ENCODE data around the gene PLXDC2.

Gene PLXDC2

DNA sequence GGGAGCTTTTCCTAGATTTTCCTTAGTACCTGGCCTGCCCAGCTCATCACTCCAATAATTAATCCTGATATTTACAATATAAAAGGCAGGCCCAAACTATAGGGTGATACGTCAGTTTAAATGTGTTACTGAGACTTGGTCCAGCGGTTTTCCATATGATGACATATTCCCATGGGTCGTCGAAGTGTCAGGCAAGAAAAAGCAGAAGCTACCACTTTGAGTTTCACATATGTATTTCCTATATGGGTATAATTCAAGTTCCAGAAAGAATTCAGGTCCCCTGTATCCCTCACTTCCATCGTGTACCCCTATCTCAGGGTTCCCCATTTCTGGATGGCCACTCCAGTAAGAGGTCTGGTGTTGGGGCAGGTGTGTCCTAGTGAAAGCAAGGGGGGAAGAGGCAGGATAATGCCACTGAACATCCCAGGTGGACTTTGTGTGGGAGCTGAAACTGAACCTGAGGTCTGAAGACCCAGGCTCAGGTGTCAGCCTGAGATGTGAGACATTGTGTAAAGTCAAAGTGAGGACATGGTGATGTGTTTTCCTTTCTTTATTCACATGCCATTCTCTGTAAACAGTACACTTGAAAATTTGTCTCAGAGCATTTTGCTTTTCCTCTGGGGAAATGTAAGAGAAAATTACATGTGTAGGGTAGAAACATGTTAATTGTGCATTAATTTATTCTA is 167.8 kb downstream of the PLXDC2 start:
- Histone ChIP-seq H3K9me3 (ENCODE audit: severe bottlenecking) (no peaks in the 10 kb centered on the region), H3K27ac (ENCODE audit: poor library complexity, severe bottlenecking) (no peak overlapping the region), H3K36me3 (ENCODE audit: low read depth) (no peaks in the 10 kb centered on the region), H3K4me1 (ENCODE audit: insufficient read depth, poor library complexity, severe bottlenecking) (no peaks in the 10 kb centered on the region), H3K27me3 (ENCODE audit: insufficient read depth, poor library complexity, severe bottlenecking) (no peaks in the 10 kb centered on the region), H3K4me3 (ENCODE audit: severe bottlenecking) (no peak overlapping the region)
- no peak for DNase-seq (ENCODE audit: low spot score)
- TF ChIP-seq, protein P1, sequence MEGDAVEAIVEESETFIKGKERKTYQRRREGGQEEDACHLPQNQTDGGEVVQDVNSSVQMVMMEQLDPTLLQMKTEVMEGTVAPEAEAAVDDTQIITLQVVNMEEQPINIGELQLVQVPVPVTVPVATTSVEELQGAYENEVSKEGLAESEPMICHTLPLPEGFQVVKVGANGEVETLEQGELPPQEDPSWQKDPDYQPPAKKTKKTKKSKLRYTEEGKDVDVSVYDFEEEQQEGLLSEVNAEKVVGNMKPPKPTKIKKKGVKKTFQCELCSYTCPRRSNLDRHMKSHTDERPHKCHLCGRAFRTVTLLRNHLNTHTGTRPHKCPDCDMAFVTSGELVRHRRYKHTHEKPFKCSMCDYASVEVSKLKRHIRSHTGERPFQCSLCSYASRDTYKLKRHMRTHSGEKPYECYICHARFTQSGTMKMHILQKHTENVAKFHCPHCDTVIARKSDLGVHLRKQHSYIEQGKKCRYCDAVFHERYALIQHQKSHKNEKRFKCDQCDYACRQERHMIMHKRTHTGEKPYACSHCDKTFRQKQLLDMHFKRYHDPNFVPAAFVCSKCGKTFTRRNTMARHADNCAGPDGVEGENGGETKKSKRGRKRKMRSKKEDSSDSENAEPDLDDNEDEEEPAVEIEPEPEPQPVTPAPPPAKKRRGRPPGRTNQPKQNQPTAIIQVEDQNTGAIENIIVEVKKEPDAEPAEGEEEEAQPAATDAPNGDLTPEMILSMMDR (IDR thresholded peaks at IDR 0.05; ENCODE audit: poor library complexity, severe bottlenecking), result no peak
- no peak for ATAC-seq (ENCODE audit: low read depth)

DNA sequence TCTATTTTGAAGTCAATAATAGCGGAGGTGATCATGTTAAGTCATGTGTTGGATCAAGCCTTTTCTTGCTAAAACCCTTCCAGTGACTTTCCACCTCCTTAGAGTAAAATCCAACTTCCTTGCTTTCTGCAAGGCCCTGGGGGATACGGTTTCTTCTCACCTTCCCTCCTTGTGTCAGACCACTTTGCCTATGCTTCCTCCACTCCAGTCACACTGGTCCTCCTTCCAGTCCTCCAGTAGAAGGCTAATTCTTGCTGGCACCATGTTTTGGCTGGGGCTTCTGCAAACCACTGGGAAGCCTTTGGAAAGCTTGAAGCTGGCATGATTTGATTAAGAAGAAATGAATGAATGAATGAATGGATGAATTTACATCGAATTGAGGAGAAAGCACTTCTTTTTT is 169.5 kb downstream of the PLXDC2 start:
- DNase-seq (ENCODE audit: low spot score), result no peak
- TF ChIP-seq, protein P1 (IDR thresholded peaks at IDR 0.05; ENCODE audit: poor library complexity, severe bottlenecking), result no peak
- Histone ChIP-seq H3K27ac (ENCODE audit: poor library complexity, severe bottlenecking) (no peak overlapping the region), H3K4me1 (ENCODE audit: insufficient read depth, poor library complexity, severe bottlenecking) (no peaks in the 10 kb centered on the region), H3K4me3 (ENCODE audit: severe bottlenecking) (no peak overlapping the region), H3K27me3 (ENCODE audit: insufficient read depth, poor library complexity, severe bottlenecking) (no peaks in the 10 kb centered on the region), H3K9me3 (ENCODE audit: severe bottlenecking) (no peaks in the 10 kb centered on the region), H3K36me3 (ENCODE audit: low read depth) (no peaks in the 10 kb centered on the region)
- ATAC-seq (ENCODE audit: low read depth), result no peak

DNA sequence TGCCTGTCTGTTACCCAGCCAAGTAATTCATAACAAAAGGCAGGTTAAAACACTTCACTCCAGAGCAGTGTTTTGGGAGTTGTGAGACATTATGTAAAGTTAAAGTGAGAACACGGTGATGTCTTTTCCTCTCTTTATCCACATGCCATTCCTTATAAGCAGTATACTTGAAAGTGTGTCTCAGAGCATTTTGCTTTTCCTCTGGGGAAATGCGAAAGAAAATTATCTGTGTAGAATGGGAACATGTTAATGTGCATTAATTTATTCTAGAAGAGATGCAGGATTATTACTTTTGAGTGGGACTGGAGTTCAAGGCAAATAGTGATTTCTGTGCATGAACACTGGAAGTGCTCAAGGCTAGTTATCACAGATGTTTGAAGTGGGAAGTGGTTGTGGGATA is 170.4 kb downstream of the PLXDC2 start:
- no peak for ATAC-seq (ENCODE audit: low read depth)
- Histone ChIP-seq H3K27ac (ENCODE audit: poor library complexity, severe bottlenecking) (no peak overlapping the region), H3K4me1 (ENCODE audit: insufficient read depth, poor library complexity, severe bottlenecking) (no peaks in the 10 kb centered on the region), H3K27me3 (ENCODE audit: insufficient read depth, poor library complexity, severe bottlenecking) (no peaks in the 10 kb centered on the region), H3K36me3 (ENCODE audit: low read depth) (no peaks in the 10 kb centered on the region), H3K4me3 (ENCODE audit: severe bottlenecking) (no peak overlapping the region), H3K9me3 (ENCODE audit: severe bottlenecking) (no peaks in the 10 kb centered on the region)
- DNase-seq (ENCODE audit: low spot score), result no peak
- TF ChIP-seq, protein P1 (IDR thresholded peaks at IDR 0.05; ENCODE audit: poor library complexity, severe bottlenecking), result no peak

DNA sequence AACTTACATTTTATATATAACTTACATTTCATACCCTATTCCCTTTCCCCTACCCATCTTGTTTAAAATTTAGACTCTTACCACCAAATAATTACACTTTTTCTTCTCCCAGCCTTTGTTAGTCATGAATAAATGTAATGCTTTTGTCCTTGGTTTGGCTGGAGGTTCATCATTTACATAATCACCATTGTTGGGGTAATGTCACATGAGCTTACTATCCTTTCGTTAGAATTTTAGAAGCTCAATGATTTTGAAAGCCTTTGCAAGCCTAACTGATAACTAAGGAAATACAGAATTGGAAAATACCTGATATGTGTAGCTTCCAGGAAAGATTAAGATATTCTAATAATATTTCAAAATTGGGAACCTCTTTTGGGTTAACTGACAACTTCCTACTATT is 171.7 kb downstream of the PLXDC2 start:
- Histone ChIP-seq H3K4me3 (ENCODE audit: severe bottlenecking) (no peak overlapping the region), H3K9me3 (ENCODE audit: severe bottlenecking) (no peaks in the 10 kb centered on the region), H3K27ac (ENCODE audit: poor library complexity, severe bottlenecking) (no peak overlapping the region), H3K27me3 (ENCODE audit: insufficient read depth, poor library complexity, severe bottlenecking) (no peaks in the 10 kb centered on the region), H3K36me3 (ENCODE audit: low read depth) (no peaks in the 10 kb centered on the region), H3K4me1 (ENCODE audit: insufficient read depth, poor library complexity, severe bottlenecking) (no peaks in the 10 kb centered on the region)
- DNase-seq (ENCODE audit: low spot score) (no peak), ATAC-seq (ENCODE audit: low read depth) (no peak)
- TF ChIP-seq, protein P1 (IDR thresholded peaks at IDR 0.05; ENCODE audit: poor library complexity, severe bottlenecking), result no peak

DNA sequence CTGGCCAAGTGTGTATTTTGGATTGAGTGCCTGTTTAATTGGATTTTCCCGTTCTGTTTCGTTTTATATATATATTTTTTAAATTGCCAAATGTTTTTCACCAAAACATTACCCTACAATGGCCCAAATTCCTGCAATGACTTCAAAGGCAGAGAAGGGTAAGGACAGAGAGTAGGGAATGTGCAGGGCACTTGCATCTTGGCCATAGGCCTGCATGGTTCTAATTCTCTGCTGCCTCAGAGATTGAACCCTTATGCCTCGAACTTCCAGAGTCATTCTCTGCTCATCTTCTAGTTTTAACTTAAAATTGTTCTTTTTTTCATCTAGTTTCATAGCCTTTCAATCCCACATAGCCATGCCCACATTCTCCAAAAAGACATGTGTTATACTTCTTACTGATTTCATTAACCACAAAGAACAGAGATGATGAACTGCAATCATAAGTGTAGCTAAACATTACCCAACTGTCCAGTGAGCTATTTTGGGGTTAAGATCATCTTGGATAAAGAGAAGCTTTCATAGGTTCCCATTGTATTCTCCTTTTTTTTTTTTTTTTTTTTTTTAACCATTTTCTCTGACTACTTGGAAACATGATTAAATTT is 177.6 kb downstream of the PLXDC2 start:
- H3K4me1 ChIP-seq (ENCODE audit: insufficient read depth, poor library complexity, severe bottlenecking), result no peaks in the 10 kb centered on the region
- H3K27ac ChIP-seq (ENCODE audit: poor library complexity, severe bottlenecking), result no peak overlapping the region
- H3K4me3 ChIP-seq (ENCODE audit: severe bottlenecking), result no peak overlapping the region
- ATAC-seq (ENCODE audit: low read depth), result no peak
- H3K27me3 ChIP-seq (ENCODE audit: insufficient read depth, poor library complexity, severe bottlenecking), result no peaks in the 10 kb centered on the region
- no peaks in the 10 kb centered on the region for H3K36me3 ChIP-seq (ENCODE audit: low read depth)
- no peak for DNase-seq (ENCODE audit: low spot score)
- TF ChIP-seq, protein P1 (IDR thresholded peaks at IDR 0.05; ENCODE audit: poor library complexity, severe bottlenecking), result no peak
- H3K9me3 ChIP-seq (ENCODE audit: severe bottlenecking), result no peaks in the 10 kb centered on the region

Data from RWPE2 (cell line).